HG03108 (cell line): ENCODE results near the gene STX1B.

Source experiments
- ATAC-seq: cut with Tn5 transposase; IDR thresholded peaks from one replicate; pipeline ENCODE4 v1.9.1; 2021; ENCODE audit warnings: moderate library complexity; ENCODE audit not compliant: unreplicated experiment

STX1B gene

GRCh38 chr16:30996985-30997724 is 13.3 kb downstream of the STX1B start:
- no peak for ATAC-seq

GRCh38 chr16:30996324-30996984 is 14.0 kb downstream of the STX1B start:
- no peak for ATAC-seq

GRCh38 chr16:30995927-30996323 is 14.5 kb downstream of the STX1B start:
- no peak for ATAC-seq

GRCh38 chr16:30992931-30993816 is 17.3 kb downstream of the STX1B start:
- no peak for ATAC-seq

- ATAC-seq = no peak
These were observed 18.1 kb downstream of the STX1B start for GRCh38 chr16:30992276-30992780.

GRCh38 chr16:30991052-30991451 is 19.4 kb downstream of the STX1B start:
- ATAC-seq = no peak

GRCh38 chr16:30990105-30990504 is 20.3 kb downstream of the STX1B start:
- ATAC-seq = no peak

- ATAC-seq = no peak
These were observed 20.9 kb downstream of the STX1B start for GRCh38 chr16:30989469-30990047.

- ATAC-seq = no peak
These were observed 22.8 kb downstream of the STX1B start for GRCh38 chr16:30987581-30988190.

GRCh38 chr16:30986129-30986991 is 24.1 kb downstream of the STX1B start:
- ATAC-seq = no peak

- ATAC-seq = no peak
These were observed 24.9 kb downstream of the STX1B start for GRCh38 chr16:30985401-30986128.

GRCh38 chr16:30984669-30985400 is 25.6 kb downstream of the STX1B start, which contains the start of gene HSD3B7:
TSS of gene HSD3B7 (plus strand) at chr16:30985207. CDS start at chr16:30985659, 452 bp downstream.
- ATAC-seq = peak; percentile 48

- no peak for ATAC-seq
These were observed 26.4 kb downstream of the STX1B start for GRCh38 chr16:30983898-30984610.

GRCh38 chr16:30983289-30983889 is 27.0 kb downstream of the STX1B start:
- ATAC-seq = no peak

GRCh38 chr16:30982548-30983288 is 27.7 kb downstream of the STX1B start:
- no peak for ATAC-seq

- ATAC-seq = no peak
These were observed 29.5 kb downstream of the STX1B start for GRCh38 chr16:30980959-30981358.
